ENCODE measurements around the gene PPP4R2. TPM values are rescaled to one million over a fixed set of nuclear protein-coding genes. Genes with fewer than 3 reads are reported as not detected.

PPP4R2 gene
- total RNA-seq, 3 donors from 2014 or later, result 71.5 to 77.5 (median 75.3) TPM

DNA sequence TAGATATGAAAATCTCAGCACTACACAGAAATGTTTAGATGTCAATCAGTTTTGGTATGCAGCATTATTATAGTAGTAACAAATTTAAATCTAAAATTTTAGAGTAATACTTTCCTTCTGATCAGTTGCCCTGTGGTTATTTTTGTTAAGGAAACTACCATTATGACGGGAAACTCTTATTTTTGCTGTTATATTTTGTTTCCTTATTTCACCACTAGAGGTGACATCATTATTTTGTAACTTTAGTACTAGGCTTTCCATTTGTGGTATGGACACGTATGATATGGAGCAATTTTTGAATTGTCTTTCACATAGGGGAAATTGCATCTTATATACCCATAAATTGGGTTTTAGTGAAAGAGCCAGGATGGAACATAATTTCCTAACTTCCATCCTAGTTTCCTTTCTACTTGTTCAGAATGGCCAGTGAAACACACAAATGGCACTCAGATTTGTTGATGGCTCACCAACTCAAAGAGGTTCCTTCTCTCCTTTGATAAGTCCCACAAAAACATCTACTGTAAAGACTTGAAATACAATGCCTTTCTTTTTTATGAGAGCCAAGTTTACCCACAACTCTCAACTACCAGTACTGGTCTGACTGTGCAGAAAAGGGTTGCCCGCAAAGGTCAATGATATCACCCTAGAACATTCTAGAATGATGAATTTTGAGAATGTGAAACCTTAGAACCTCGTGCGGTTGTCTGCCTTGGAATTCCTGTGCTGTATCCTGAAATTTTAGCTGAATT is 19.4 kb upstream of the PPP4R2 start:
- H3K4me3 ChIP-seq, result no peak overlapping the region
- no peak for ATAC-seq
- H3K36me3 ChIP-seq (ENCODE audit: low read depth), result no peaks in the 10 kb centered on the region
- H3K9me3 ChIP-seq, result no peaks in the 10 kb centered on the region
- intact Hi-C loops (cut with DNase I, micrococcal nuclease), result no loop called here
- H3K4me1 ChIP-seq (ENCODE audit: low read depth), result peaks cover 8% of the 10 kb centered on the region
- no peak for DNase-seq
- TF ChIP-seq, protein P1, sequence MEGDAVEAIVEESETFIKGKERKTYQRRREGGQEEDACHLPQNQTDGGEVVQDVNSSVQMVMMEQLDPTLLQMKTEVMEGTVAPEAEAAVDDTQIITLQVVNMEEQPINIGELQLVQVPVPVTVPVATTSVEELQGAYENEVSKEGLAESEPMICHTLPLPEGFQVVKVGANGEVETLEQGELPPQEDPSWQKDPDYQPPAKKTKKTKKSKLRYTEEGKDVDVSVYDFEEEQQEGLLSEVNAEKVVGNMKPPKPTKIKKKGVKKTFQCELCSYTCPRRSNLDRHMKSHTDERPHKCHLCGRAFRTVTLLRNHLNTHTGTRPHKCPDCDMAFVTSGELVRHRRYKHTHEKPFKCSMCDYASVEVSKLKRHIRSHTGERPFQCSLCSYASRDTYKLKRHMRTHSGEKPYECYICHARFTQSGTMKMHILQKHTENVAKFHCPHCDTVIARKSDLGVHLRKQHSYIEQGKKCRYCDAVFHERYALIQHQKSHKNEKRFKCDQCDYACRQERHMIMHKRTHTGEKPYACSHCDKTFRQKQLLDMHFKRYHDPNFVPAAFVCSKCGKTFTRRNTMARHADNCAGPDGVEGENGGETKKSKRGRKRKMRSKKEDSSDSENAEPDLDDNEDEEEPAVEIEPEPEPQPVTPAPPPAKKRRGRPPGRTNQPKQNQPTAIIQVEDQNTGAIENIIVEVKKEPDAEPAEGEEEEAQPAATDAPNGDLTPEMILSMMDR (IDR thresholded peaks at IDR 0.05), result no peak

GRCh38 chr3:72982609-72983366 is 13.8 kb upstream of the PPP4R2 start:
- Histone ChIP-seq H3K9me3 (peaks cover 8% of the 10 kb centered on the region), H3K36me3 (ENCODE audit: low read depth) (no peaks in the 10 kb centered on the region), H3K4me1 (ENCODE audit: low read depth) (no peaks in the 10 kb centered on the region), H3K4me3 (no peak overlapping the region)
- intact Hi-C loops (cut with DNase I, micrococcal nuclease), result no loop called here
- ATAC-seq (peak; percentile 61), DNase-seq (no peak)
- TF ChIP-seq, protein P1 (IDR thresholded peaks at IDR 0.05), result no peak

GRCh38 chr3:72985576-72985975 is 11.0 kb upstream of the PPP4R2 start:
- H3K4me3 ChIP-seq, result no peak overlapping the region
- intact Hi-C loops (cut with DNase I, micrococcal nuclease), result no loop called here
- ATAC-seq, result no peak

DNA sequence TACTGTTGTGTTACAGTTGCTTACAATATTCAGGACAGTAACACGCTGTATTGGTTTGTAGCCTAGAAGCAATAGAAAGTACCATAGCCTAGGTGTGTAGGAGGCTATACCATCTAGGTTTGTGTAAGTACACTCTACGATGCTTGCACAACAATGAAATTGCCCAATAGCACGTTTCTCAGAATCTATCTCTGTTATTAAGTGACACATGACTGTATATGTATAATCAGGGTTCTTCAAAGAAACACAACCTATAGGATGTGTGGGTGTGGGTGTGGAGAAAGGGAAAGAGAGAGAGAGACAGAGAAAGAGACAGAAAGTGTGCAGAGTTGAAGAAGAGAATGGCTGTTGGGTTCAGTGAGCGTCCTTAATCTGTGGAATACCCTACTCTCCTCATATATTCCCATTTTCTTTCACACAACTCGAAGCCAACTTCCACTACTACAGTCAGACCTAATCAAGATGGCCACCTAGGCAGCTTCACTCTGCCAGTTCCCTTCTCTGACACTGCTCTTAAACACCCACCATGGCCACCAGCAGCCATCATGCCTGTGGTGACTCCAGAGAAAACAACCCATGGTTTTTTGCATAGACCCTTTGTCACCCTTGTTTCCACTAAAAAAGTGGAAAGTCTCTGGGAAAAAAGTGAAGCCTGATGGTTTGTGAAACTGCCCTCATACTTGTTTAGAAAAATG is 5.8 kb upstream of the PPP4R2 start:
- H3K4me3 ChIP-seq, result no peak overlapping the region
- peaks cover 8% of the 10 kb centered on the region for H3K4me1 ChIP-seq (ENCODE audit: low read depth)
- TF ChIP-seq, protein P1 (IDR thresholded peaks at IDR 0.05), result no peak
- ATAC-seq (no peak), DNase-seq (no peak)
- no peaks in the 10 kb centered on the region for H3K36me3 ChIP-seq (ENCODE audit: low read depth)
- intact Hi-C loops (cut with DNase I, micrococcal nuclease), result no loop called here
- H3K9me3 ChIP-seq, result no peaks in the 10 kb centered on the region

More at GRCh38 chr3:72985576-72985975, 11.0 kb upstream of the PPP4R2 start:
- no peak for DNase-seq
- Histone ChIP-seq H3K36me3 (ENCODE audit: low read depth) (no peaks in the 10 kb centered on the region), H3K9me3 (peaks cover 8% of the 10 kb centered on the region), H3K4me1 (ENCODE audit: low read depth) (no peaks in the 10 kb centered on the region)
- TF ChIP-seq, protein P1 (IDR thresholded peaks at IDR 0.05), result no peak

DNA sequence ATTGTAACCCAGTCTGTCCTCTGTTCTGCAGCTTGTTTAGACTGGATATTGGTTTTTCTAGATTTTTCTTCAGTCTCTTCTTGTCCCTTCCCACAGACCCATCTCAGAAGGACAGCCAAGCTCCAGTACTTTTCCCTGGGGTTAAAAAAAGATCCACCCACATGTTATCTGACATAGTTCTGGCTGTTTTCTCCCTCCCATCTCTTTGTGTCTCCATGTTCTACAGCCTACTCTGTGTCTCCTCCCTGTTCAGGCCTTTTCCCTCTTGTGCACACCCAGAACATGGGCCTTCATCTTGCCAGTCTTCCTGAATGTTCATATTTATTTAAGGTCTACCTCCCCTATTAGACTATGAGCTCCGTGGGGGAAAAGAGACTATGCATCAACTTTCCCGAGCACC is 5.1 kb upstream of the PPP4R2 start:
- Histone ChIP-seq H3K4me3 (no peak overlapping the region), H3K9me3 (no peaks in the 10 kb centered on the region), H3K36me3 (ENCODE audit: low read depth) (no peaks in the 10 kb centered on the region), H3K4me1 (ENCODE audit: low read depth) (peaks cover 13% of the 10 kb centered on the region)
- intact Hi-C loops (cut with DNase I, micrococcal nuclease), result no loop called here
- ATAC-seq, result no peak
- TF ChIP-seq, protein P1 (IDR thresholded peaks at IDR 0.05), result no peak
- DNase-seq, result no peak

Data from mucosa of descending colon (tissue), 3 donors.